NOMO-1 treated with dmso at 0.1 percent for 144 hours (cell line): ENCODE measurements around the gene EPDR1.
"Not testable (repeated sequence)": the region's sequence is repeated elsewhere in the genome, so short reads cannot be mapped to it uniquely, and the experiment has no call there.

Source experiments
- DNase-seq: peaks from one replicate; lab custom pipeline; 2025; ENCODE audit not compliant: unreplicated experiment; lab: John Stamatoyannopoulos, UW

EPDR1 gene

DNA sequence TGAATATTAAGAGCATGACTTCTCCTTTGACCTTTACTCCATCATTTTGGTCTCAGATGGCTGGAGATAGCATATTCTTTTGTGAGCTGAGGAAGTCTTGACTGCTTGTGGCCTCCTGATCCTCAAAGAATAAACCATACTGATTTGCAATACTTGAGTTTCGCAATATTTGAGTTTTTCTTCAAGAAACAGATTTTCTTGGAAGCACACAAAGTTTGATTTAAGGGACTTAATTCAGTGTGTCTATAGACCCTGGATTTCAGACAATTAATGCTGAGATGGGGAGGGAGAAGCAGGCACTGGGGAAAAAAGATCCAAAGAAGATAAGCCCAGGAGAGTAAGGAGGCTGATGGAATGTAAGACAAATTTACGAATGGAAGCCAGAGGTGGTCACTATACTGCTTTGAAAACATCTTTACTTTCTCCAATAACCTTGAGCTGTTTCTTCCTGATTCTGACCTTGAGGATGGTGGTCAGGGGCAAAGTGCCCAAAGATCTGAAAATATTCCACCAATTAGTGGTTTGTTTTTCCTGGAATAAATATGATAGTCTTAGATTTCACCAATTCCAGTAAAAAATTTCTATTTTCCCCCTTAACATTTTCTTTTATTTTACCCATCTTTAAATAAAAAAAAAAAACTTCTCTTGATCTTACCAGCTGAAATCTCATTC is 7.5 kb downstream of the EPDR1 start:
- no peak for DNase-seq

DNA sequence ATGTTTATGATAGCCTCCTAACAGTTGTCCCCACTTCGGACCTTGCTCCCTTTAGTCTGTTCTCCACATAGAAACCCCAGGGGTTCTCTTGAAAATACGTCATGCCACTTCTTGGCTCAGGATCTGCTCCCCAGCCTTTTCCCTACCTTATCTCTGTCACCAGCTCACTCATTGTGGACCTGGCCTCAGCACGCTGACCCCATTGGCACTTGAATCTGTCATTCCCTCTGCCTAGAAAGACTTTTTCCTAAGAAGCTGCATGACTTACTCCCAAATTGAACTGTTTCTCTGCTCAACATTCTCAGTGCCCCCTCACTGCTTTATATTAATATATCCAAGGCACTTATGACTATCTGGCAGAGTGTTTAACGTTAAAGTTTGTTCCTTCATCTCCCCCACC is 8.4 kb downstream of the EPDR1 start:
- no peak for DNase-seq

DNA sequence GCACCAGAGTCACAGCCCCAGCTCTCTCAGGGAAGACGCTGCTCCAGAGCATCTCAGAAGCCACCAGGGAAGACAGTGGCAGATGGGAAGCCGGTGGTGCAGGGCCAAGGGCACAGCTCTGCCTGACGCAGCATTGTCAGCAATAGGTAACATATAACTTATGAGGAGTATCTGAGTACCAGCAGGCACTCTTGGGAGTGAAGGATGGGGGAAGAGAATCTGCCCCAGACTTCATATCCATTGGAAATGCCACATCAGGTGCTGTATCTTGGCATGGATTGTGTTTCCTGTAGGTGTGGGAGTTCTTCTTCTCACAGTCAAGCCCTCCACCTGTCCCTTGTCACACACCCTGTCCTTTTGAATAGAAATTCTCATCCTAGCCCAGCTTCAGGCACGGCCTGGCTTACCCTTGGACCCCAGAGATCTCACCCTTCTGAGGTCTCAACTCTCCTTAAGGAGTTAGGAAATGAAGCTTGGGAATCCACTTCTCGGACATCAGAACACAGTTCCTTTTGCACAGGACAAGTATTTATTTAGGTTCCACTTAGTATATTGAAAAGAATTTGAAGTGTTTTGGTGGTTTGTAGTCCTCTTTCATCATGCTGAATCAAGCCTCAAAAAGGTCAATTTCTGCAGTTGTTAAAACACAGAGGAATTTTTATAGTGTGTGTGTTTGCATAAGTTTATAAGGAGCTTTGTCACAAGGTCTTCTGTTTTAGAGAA is 9.9 kb downstream of the EPDR1 start:
- no peak for DNase-seq

GRCh38 chr7:37932543-37932942 is 12.1 kb downstream of the EPDR1 start:
- DNase-seq, result no peak

- DNase-seq, result no peak
Measured at GRCh38 chr7:37933018-37933566, 12.7 kb downstream of the EPDR1 start.

GRCh38 chr7:37942934-37943610 is 22.6 kb downstream of the EPDR1 start:
- DNase-seq, result no peak

GRCh38 chr7:37943905-37944736 is 23.7 kb downstream of the EPDR1 start:
- DNase-seq, result no peak

DNA sequence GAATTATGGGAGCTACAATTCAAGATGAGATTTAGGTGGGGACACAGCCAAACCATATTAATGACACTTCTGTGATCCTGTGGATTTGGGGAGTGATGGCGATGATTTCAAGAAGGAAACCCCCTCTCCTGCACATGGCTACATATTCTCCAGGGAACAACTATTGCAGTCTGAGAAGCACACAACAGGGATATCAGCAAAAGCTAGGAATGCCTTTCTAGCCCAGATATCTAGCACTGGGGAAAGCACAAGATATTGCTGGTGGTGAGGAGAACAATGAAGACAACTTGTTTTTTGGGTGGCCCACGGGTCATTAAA is 24.3 kb downstream of the EPDR1 start:
- DNase-seq, result no peak

- no peak for DNase-seq
Measured at GRCh38 chr7:37945336-37945735, 24.9 kb downstream of the EPDR1 start.

DNA sequence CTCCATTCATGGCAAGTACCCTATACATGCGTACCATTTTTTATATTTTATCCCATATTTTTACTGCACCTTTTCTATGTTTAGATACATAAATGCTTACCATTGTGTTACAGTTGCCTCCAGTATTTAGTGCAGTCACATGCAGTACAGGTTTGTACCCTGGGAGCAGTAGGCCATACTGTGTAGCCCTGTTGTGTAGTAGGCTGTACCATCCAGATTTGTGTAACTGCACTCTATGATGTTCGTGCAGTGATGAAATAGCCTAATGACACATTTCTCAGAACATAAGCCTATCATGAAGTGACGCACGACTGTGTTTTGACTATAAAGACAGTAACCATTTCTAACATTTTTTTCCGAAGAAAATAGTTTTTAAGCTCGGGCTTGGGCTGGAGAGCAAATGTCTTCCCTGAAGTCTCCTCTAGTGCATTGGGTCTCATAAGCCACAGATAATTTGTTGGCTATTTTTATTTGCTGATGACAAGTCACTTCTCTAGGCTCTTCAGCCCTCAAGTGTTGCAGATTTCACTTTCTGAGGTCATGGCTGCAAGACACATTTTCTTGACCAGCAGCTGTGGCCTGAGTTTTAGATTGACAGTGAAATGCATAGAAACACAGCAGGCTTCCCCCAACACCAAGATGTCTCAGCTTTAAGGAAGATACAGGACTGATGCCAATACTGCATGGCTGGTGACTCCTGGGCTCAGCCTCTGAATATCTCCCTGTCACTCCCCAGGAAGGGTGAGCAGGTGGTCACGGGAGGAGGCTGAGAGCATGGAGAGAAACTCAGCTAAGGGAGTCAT is 26.9 kb downstream of the EPDR1 start:
- DNase-seq, result no peak

DNA sequence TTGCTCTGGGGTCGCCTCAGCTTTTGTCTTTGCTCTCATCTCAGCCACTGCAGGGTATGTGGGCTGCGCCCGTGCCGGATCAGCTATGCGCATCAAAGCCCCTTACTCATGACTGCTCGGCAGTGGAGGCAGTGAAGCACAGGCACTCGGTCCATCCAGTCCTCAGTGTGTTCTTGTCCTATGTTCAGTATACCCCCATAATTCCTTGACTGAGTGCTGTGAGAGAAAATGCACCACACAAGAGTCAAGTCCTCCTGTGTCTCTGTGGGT is 27.4 kb downstream of the EPDR1 start:
- no peak for DNase-seq

DNA sequence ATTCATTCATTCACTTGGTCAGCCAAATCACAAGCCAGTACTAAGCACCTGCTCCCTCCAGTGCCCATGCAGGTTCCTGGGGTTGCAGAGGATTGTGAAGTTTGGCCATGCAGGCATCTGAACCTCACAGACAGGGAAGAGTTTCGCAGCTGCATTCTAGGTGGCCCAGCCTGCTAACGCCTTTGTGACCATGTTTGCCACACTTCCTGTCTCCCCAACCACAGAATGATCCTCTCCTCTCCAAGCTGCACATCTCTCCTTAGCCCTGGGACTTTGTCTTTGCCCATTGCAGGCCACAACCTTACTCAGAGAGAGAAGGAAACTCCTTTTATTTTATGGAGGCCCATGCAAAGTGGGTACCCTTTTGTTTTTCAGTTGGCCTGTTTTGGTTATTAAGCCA is 31.8 kb downstream of the EPDR1 start:
- peak; percentile 7 for DNase-seq

DNA sequence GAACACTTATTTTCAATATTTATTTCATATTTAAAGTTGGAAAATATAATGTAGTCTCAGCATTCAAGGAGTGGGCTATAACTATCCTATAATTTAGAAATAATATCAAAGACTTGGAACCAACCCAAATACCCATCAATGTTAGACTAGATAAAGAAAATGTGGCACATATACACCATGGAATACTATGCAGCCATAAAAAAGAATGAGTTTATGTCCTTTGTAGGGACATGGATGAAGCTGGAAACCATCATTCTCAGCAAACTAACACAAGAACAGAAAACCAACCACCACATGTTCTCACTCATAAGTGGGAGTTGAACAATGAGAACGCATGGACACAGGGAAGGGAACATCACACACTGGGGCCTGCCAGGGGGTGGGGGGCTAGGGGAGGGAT is 33.8 kb downstream of the EPDR1 start:
- not testable (repeated sequence) for DNase-seq

DNA sequence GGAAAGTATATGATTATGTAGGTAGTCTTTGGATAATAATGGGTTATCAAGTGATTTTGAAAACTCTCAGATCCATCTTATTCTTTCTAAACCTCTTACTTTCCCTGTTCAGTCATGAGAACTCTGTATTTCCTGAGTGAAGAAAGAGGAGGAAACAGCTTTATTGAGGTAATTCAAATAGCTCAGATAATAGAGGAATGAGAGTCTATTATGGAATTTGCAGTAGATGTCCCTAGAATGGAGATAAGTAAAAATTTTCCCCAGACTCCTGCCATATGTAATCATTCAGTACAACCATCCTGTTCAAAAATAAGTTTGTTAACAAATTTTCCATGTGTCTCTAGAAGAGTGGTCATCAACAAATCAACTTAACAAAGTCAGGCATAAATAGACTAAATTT is 36.4 kb downstream of the EPDR1 start:
- DNase-seq, result no peak

DNA sequence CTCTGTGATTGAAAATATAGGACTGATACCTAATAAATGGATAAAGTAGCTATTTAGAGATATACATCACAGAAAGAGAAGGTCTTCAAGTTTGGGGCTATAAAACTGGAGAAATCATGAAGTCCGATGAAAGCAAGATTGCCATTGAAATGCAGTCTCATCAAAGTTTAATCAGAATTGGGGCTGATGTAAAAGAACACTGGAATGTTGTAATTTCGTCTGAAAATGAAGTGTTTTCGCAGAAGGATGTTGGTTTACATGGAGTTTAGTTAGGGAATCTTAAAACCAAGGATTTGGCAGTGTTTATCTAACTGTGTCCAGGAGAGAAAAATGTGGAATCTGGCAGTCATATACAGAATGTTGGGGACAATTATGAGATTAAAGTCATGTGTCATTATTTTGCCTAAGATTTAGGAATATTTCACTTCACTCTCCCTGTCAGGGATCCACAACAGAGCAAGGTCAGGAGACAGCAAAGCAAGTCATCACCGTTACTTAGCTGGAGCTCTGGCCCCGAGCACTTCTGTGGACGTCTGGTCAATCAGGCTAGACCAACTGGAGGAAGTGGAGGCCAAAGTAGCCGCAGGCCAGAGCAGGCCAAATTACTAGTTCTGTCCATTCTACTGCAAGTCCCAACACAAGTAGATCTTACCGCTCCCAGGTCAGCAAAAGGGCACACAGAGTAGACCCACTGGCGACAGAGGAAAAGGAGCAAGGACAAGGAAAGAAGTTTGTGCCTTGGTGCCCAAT is 37.0 kb downstream of the EPDR1 start:
- no peak for DNase-seq

DNA sequence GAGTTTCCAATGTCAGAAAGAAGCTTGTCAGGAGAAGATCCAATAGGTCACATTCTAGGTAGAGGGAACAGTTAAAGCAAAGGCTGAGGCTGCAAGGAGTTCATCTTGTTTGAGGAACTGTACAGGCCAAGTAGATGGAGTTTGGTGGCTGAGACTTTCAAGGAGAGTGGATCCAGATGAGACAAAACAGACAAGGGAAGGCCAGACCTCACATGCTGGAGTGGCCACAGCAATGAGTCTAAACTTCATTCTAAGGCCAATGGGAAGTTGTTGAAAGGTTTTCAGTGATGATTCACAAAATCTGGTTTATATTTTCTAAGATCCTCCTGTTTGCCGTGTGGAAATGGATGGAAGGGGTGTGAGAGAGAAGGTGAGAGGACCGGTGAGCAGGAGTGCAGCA is 40.0 kb downstream of the EPDR1 start:
- DNase-seq, result no peak

- no peak for DNase-seq
Measured at GRCh38 chr7:37961251-37961650, 40.8 kb downstream of the EPDR1 start.

DNA sequence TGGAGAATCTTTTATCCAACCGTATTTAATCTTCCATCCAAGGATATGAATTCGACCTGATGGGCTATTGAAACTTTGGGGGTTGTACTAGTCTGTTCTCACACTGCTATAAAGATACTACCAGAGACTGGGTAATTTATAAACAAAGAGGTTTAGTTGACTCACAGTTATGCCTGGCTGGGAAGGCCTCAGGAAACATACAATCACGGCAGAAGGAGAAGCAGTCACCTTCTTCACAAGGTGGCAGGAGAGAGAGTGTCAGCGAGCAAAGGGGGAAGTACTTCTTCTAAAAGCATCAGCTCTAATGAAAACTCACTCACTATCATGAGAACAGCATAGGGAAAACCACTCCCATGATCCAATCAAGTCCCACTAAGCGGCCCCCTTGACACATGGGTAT is 43.8 kb downstream of the EPDR1 start:
- DNase-seq, result no peak

DNA sequence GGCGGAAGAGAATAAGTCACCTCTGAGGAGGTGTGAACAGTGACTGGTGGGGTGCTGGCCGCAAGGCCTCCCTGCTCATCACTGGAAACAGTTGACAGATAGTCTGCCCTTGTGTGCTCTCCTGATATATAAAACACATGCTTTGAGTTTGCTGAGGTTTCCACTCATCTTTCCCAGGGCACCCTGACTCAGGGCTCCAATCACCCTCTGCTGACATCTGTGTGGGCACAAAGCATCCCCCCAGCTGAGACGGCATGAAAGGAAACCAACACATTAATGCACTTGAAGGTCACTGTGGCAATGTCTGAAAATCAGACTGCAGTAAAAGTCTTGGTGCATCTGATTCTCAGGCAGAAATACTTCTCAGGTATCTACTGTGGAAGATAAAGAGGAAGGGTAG is 49.8 kb downstream of the EPDR1 start:
- DNase-seq, result no peak

DNA sequence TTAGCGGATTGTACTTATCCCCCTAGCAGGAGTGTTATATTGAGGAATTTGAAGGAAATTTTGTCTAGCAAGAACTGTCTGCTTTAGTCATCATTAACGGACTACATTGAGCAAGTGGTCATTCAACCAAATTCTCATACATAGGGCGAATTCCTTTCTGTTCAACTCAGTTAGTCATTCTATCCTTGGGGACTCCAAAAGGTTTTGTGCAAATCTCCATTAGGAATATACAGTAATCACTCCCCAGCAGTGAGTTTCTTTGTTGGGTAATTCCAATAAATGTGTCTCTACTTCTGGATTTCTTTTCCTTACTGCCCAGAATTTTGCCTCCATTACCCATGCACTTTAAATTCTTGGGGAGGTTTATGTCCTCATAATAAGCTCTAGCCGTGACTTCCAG is 51.1 kb downstream of the EPDR1 start:
- no peak for DNase-seq
